OCI-LY7 (cell line): ENCODE results near the gene LGALS1. TPM values are rescaled to one million over a fixed set of nuclear protein-coding genes. Genes with fewer than 3 reads are reported as not detected.
A peak's percentile ranks its signal among the peaks of the same experiment; 100 is the strongest.
"Not testable (repeated sequence)": the region's sequence is repeated elsewhere in the genome, so short reads cannot be mapped to it uniquely, and the experiment has no call there.

Source experiments
- BruUV-seq: library from RNA; stranded (reverse); fragments of 400-500 nt; replicated peaks from 2 replicates; lab custom pipeline; 2021; lab: Mats Ljungman, UMichigan
- CTCF ChIA-PET: fragments of 300-600 bp; sonication (Branson Sonifier 250); formaldehyde crosslinking; loops from one replicate; lab custom pipeline; 2022; ENCODE audit warnings: antibody characterized with exemption; ENCODE audit not compliant: unreplicated experiment; lab: Charles Lee
- POLR2A ChIA-PET: fragments of 300-600 bp; sonication (Branson Sonifier 250); formaldehyde crosslinking; loops from one replicate; lab custom pipeline; 2022; ENCODE audit warnings: antibody characterized with exemption; lab: Charles Lee
- DNase-seq: peaks from one replicate; pipeline ENCODE4 v3.0.0-alpha.2; 2015; ENCODE audit warnings: low spot score
- H2AFZ ChIP-seq: fragments of 200-600 bp; sonication (generic), shearing (Covaris generic); 2 replicates; pipeline ENCODE4 v1.6.1; 2014; ENCODE audit warnings: mild to moderate bottlenecking, antibody characterized with exemption, low read length, moderate library complexity
- H3K27ac ChIP-seq: fragments of 200-600 bp; sonication (generic); 2 replicates; pipeline ENCODE4 v1.5.1; 2014; ENCODE audit warnings: mixed run types, low read depth, mild to moderate bottlenecking, moderate library complexity, low read length, inconsistent platforms; ENCODE audit not compliant: poor library complexity, severe bottlenecking
- H3K36me3 ChIP-seq: fragments of 200-600 bp; sonication (generic); 2 replicates; pipeline ENCODE4 v1.6.1; 2014; ENCODE audit warnings: mild to moderate bottlenecking, antibody characterized with exemption, low read length, moderate library complexity, mixed read lengths; ENCODE audit not compliant: insufficient read depth
- H3K4me1 ChIP-seq: fragments of 200-600 bp; sonication (generic); 2 replicates; pipeline ENCODE4 v1.5.1; 2014; ENCODE audit warnings: mild to moderate bottlenecking, low read length; ENCODE audit not compliant: insufficient read depth, poor library complexity, severe bottlenecking
- H3K4me2 ChIP-seq: fragments of 200-600 bp; sonication (generic); 2 replicates; pipeline ENCODE4 v1.6.1; 2014; ENCODE audit warnings: mild to moderate bottlenecking, low read length
- H3K4me3 ChIP-seq: fragments of 200-600 bp; sonication (generic); 2 replicates; pipeline ENCODE4 v1.5.1; 2014; ENCODE audit warnings: mild to moderate bottlenecking, low read depth, low read length; ENCODE audit not compliant: poor library complexity, severe bottlenecking
- H3K79me2 ChIP-seq: fragments of 200-600 bp; sonication (generic); 2 replicates; pipeline ENCODE4 v1.6.1; 2016; ENCODE audit warnings: low read depth, mild to moderate bottlenecking, low read length, moderate library complexity, mixed read lengths; ENCODE audit not compliant: insufficient read depth
- H3K9me2 ChIP-seq: fragments of 200-600 bp; sonication (generic); 2 replicates; pipeline ENCODE4 v1.6.1; 2016; ENCODE audit warnings: mild to moderate bottlenecking, low read length, mixed read lengths; ENCODE audit not compliant: insufficient read depth
- H3K9me3 ChIP-seq: fragments of 200-600 bp; sonication (generic); 2 replicates; pipeline ENCODE4 v1.6.1; 2014; ENCODE audit warnings: mild to moderate bottlenecking, mixed run types, low read length, mixed read lengths
- H4K20me1 ChIP-seq: fragments of 200-600 bp; sonication (generic); 2 replicates; pipeline ENCODE4 v1.6.1; 2014; ENCODE audit warnings: mild to moderate bottlenecking, antibody characterized with exemption, low read length, moderate library complexity, mixed read lengths; ENCODE audit not compliant: insufficient read depth
- CTCF ChIP-seq: fragments of 200-600 bp; sonication (generic); conservative IDR thresholded peaks from 2 replicates; pipeline ENCODE4 v1.5.1; 2014; ENCODE audit warnings: mild to moderate bottlenecking, antibody characterized with exemption, low read length, moderate library complexity, mixed read lengths
- EZH2phosphoT487 ChIP-seq: fragments of 200-600 bp; sonication (generic); IDR thresholded peaks from 2 replicates; pipeline ENCODE4 v1.6.1; 2018; ENCODE audit warnings: low read depth, borderline replicate concordance, mild to moderate bottlenecking, mixed run types, antibody characterized with exemption, low read length, moderate library complexity, mixed read lengths
- intact Hi-C: fragments of 100-400 bp; cut with micrococcal nuclease; formaldehyde crosslinking; loops from one replicate; pipeline ENCODE4 v1.10.0; 2022; ENCODE audit not compliant: unreplicated experiment
- total RNA-seq, 2 experiments: library from RNA; depleted of rRNA in 1 of 2; stranded (reverse); fragments of >200 nt in 1 of 2; shearing (Covaris generic) in 1 of 2; gene quantifications; 2 replicates each; pipeline ENCODE4 v1.2.3, GENCODE V29; 2014 to 2022

Gene LGALS1
- total RNA-seq, 2 experiments from 2014 or later: 57.3 to 93.1 TPM

- Histone ChIP-seq H3K4me3 (no peak overlapping the region), H3K4me2 (no peak overlapping the region), H3K36me3 (peaks cover 69% of the 10 kb centered on the region), H3K79me2 (peaks cover 18% of the 10 kb centered on the region), H2AFZ (no peak overlapping the region), H3K4me1 (peaks cover 14% of the 10 kb centered on the region), H3K9me3 (no peaks in the 10 kb centered on the region), H4K20me1 (no peaks in the 10 kb centered on the region), H3K9me2 (no peaks in the 10 kb centered on the region), H3K27ac (no peak overlapping the region)
- ChIA-PET CTCF (no interaction called here), POLR2A (no interaction called here)
- intact Hi-C loops: no loop called here
- no TSS peak for BruUV-seq
- TF ChIP-seq EZH2phosphoT487: no peak
- TF ChIP-seq CTCF: no peak
- DNase-seq: no peak
These were observed 15.6 kb downstream of the LGALS1 start for GRCh38 chr22:37690901-37691504.

DNA sequence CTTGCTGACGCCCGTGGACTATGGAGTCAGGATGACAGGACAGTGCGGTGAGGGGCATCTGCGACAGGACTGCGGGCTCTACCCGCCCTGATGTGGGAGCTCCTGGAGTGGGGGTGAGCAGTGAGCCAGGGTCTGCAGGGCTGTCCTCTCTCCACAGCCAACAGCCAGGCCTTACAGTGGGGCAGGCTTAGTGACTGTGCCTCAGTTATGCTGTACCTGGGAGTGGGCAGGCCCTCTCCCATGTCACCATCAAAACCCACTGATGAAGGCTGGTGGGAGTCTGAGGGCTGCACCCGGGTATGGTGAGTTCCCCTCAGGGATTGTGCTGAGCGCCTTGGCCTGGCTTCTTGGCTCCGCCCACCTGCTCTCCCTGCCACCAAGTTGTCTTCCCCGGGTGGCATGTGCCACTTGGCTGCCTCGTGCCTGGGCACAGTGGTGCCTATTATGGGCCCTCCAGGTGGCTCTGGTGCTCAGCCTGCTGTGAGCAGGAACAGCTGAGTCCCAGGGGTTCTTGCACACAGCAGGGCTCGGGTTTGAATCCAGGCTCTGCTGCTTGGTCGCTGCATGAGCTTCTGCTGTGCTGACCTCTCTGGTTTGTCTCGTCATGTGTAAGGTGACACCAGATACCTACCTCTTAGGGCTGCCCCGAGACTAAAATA lies 17.3 kb downstream of the LGALS1 start:
- no peak for TF ChIP-seq CTCF
- TF ChIP-seq EZH2phosphoT487: no peak
- H3K4me3 ChIP-seq: no peak overlapping the region
- no peaks in the 10 kb centered on the region for H4K20me1 ChIP-seq
- H3K9me2 ChIP-seq: no peaks in the 10 kb centered on the region
- H3K9me3 ChIP-seq: no peaks in the 10 kb centered on the region
- no peak overlapping the region for H3K4me2 ChIP-seq
- peaks cover 5% of the 10 kb centered on the region; the same call in 1 of the 2 replicates for H3K79me2 ChIP-seq
- CTCF ChIA-PET: interaction anchor here (0.9 kb wide), 1 partner anchor 15 kb away, joined by 8 read pairs; no protein-coding TSS in a partner anchor
- intact Hi-C loops: no loop called here
- no peak overlapping the region for H2AFZ ChIP-seq
- no peak overlapping the region for H3K27ac ChIP-seq
- no peak for DNase-seq
- BruUV-seq: no TSS peak
- H3K36me3 ChIP-seq: peaks cover 67% of the 10 kb centered on the region
- peaks cover 16% of the 10 kb centered on the region for H3K4me1 ChIP-seq
- POLR2A ChIA-PET: no interaction called here

DNA sequence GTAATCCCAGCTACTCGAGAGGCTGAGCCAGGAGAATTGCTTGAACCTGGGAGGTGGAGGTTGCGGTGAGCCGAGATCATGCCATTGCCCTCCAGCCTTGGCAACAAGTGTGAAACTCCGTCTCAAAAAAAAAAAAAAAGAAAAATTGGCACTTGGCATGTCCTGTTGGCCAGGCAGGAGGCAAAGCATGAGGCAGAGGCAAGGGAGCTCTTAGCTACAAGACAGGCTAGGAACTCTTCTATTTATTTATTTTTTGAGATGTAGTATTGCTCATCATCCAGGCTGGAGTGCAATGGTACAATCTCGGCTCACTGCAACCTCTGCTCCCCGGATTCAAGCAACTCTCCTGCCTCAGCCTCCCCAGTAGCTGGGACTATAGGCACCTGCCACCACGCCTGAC lies 18.7 kb downstream of the LGALS1 start:
- intact Hi-C loops, BruUV-seq, DNase-seq, H3K4me2 ChIP-seq, CTCF ChIA-PET, H3K27ac ChIP-seq, H2AFZ ChIP-seq, H3K9me2 ChIP-seq, H4K20me1 ChIP-seq, H3K9me3 ChIP-seq, H3K4me3 ChIP-seq, H3K79me2 ChIP-seq: not testable (repeated sequence)
- POLR2A ChIA-PET: interaction anchor here (0.6 to 0.7 kb wide), 2 partner anchors 9 to 67 kb away, joined by 4 read pairs; no protein-coding TSS in a partner anchor
- Histone ChIP-seq H3K4me1 (peaks cover 15% of the 10 kb centered on the region), H3K36me3 (peaks cover 53% of the 10 kb centered on the region)

- H3K4me1 ChIP-seq: peaks cover 15% of the 10 kb centered on the region
These were observed 20.8 kb downstream of the LGALS1 start for GRCh38 chr22:37696260-37696656.

More at GRCh38 chr22:37696260-37696656, 20.8 kb downstream of the LGALS1 start:
- BruUV-seq, CTCF ChIA-PET, H2AFZ ChIP-seq, H4K20me1 ChIP-seq, DNase-seq, H3K9me3 ChIP-seq, H3K79me2 ChIP-seq, H3K9me2 ChIP-seq, intact Hi-C loops: not testable (repeated sequence)
- peaks cover 36% of the 10 kb centered on the region for H3K36me3 ChIP-seq
- H3K27ac ChIP-seq: peak overlapping the region; percentile 28
- H3K4me3 ChIP-seq: peak overlapping the region; percentile 39
- POLR2A ChIA-PET: interaction anchor here (0.6 to 1.2 kb wide), 2 partner anchors 11 to 13 kb away, joined by 3 to 4 read pairs; no protein-coding TSS in a partner anchor
- peak overlapping the region; percentile 62 for H3K4me2 ChIP-seq
